ENCODE results near the gene PPP1R3A.

The PPP1R3A gene

GRCh38 chr7:113878394-113878992 lies 40.3 kb downstream of the PPP1R3A start:
- no peak for DNase-seq (ENCODE audit: low read depth, low spot score)

- no peak for DNase-seq (ENCODE audit: low read depth, low spot score)
Observed at GRCh38 chr7:113875224-113875623, 43.6 kb downstream of the PPP1R3A start.

GRCh38 chr7:113873554-113874151 lies 45.2 kb downstream of the PPP1R3A start:
- DNase-seq (ENCODE audit: low read depth, low spot score) = no peak

GRCh38 chr7:113872981-113873380 lies 45.8 kb downstream of the PPP1R3A start:
- no peak for DNase-seq (ENCODE audit: low read depth, low spot score)

- DNase-seq (ENCODE audit: low read depth, low spot score) = no peak
Observed at GRCh38 chr7:113867325-113867724, 51.5 kb downstream of the PPP1R3A start.

- DNase-seq (ENCODE audit: low read depth, low spot score) = no peak
Observed at GRCh38 chr7:113856010-113856409, 62.8 kb downstream of the PPP1R3A start.

- no peak for DNase-seq (ENCODE audit: low read depth, low spot score)
Observed at GRCh38 chr7:113840954-113841353, 77.9 kb downstream of the PPP1R3A start.

GRCh38 chr7:113835367-113835766 lies 83.4 kb downstream of the PPP1R3A start:
- DNase-seq (ENCODE audit: low read depth, low spot score) = no peak

GRCh38 chr7:113832196-113832745 lies 86.5 kb downstream of the PPP1R3A start:
- no peak for DNase-seq (ENCODE audit: low read depth, low spot score)

- no peak for DNase-seq (ENCODE audit: low read depth, low spot score)
Observed at GRCh38 chr7:113831556-113831955, 87.3 kb downstream of the PPP1R3A start.

- no peak for DNase-seq (ENCODE audit: low read depth, low spot score)
Observed at GRCh38 chr7:113828581-113828980, 90.2 kb downstream of the PPP1R3A start.

Measured in iPS DF 19.7 (cell line).